Erythroblast (primary cell): ENCODE measurements around the gene CEP250.

Experiments
- GATA1 ChIP-seq: IDR thresholded peaks from 2 replicates; pipeline ENCODE4 v1.6.1; 2011; ENCODE audit warnings: low read depth, mild to moderate bottlenecking, control low read depth, low read length, moderate library complexity
- POLR2A ChIP-seq: IDR thresholded peaks from 2 replicates; pipeline ENCODE4 v1.6.1; 2011; ENCODE audit warnings: mild to moderate bottlenecking, low read length

DNA sequence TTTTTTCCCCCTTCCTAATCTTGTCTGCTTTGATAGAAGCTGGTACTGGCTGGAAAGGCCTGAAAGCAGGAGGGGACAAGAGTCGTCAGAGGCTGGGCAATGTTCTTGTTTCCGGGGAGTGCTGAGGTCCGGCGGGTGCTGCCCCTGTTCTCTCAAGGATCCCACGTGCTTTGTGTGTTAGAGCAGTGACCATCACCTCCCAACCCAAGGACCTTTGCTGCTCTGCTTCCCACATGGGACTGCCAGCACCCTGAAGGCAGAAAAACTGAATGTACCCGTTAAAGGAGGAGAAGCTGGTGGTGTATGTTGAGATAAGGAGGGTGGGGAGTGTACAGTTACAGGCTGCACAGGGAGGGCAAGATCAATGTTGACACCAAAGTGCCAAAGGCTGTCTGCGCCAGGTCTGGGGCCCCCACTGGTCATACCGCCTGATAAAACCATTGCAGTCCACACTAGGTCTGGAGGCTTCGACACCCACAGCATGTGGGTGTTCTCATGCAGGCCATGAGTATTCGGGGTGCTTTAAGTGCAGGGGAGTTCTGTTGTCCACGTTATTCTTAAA is 59.1 kb downstream of the CEP250 start:
- TF ChIP-seq POLR2A (peak; percentile 91), GATA1 (no peak)
